ENCODE data around the gene TLL1.

TLL1 gene

DNA sequence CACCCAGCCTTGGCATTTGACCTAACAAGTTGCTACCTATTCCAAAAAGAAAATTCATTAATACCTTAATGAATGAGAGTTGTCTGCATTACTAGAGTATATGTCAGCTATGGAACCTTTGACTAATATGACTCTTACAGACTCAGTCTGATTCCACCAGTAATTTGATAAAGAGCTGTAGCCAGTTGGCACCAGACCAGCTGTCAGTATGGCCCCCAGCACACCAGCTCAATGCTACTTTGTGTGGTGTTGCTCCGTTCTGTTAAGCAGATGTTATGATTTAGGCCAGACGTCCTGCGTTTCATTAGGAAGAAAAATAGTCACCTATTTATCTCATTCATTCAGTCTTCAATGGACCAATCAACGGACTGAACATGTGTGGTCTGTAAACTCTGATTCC is 215.5 kb downstream of the TLL1 start:
- DNase-seq (ENCODE audit: low read depth, low spot score), result no peak
- POLR2A ChIA-PET, result no interaction called here
- CTCF ChIA-PET, result interaction anchor here (1.2 to 3.2 kb wide), 3 partner anchors 15 to 595 kb away, joined by 3 to 16 read pairs (median 16); no protein-coding TSS in a partner anchor
- TF ChIP-seq, protein P1, sequence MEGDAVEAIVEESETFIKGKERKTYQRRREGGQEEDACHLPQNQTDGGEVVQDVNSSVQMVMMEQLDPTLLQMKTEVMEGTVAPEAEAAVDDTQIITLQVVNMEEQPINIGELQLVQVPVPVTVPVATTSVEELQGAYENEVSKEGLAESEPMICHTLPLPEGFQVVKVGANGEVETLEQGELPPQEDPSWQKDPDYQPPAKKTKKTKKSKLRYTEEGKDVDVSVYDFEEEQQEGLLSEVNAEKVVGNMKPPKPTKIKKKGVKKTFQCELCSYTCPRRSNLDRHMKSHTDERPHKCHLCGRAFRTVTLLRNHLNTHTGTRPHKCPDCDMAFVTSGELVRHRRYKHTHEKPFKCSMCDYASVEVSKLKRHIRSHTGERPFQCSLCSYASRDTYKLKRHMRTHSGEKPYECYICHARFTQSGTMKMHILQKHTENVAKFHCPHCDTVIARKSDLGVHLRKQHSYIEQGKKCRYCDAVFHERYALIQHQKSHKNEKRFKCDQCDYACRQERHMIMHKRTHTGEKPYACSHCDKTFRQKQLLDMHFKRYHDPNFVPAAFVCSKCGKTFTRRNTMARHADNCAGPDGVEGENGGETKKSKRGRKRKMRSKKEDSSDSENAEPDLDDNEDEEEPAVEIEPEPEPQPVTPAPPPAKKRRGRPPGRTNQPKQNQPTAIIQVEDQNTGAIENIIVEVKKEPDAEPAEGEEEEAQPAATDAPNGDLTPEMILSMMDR (IDR thresholded peaks at IDR 0.05; ENCODE audit: insufficient read depth, low read length, missing control alignments), result no peak
- no peak overlapping the region for H3K4me3 ChIP-seq (ENCODE audit: low read depth, low read length)

DNA sequence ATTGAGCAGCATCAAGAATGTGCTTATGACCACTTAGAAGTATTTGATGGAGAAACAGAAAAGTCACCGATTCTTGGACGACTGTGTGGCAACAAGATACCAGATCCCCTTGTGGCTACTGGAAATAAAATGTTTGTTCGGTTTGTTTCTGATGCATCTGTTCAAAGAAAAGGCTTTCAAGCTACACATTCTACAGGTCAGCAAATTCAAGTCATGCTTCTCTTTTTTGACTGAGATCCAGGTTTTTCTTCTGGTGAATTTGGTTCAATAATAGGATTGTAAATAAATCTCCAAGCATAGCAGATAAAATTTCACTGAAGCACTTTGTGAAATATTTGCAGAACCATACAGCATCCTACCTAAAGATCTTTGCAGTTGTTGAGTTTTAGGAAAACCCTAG is 218.1 kb downstream of the TLL1 start:
- CTCF ChIA-PET, result interaction anchor here (1.0 to 2.5 kb wide), 8 partner anchors 548 to 960 kb away, joined by 3 to 22 read pairs (median 6); no protein-coding TSS in a partner anchor
- POLR2A ChIA-PET, result no interaction called here
- H3K4me3 ChIP-seq (ENCODE audit: low read depth, low read length), result no peak overlapping the region
- TF ChIP-seq, protein P1 (IDR thresholded peaks at IDR 0.05; ENCODE audit: insufficient read depth, low read length, missing control alignments), result no peak
- DNase-seq (ENCODE audit: low read depth, low spot score), result no peak

DNA sequence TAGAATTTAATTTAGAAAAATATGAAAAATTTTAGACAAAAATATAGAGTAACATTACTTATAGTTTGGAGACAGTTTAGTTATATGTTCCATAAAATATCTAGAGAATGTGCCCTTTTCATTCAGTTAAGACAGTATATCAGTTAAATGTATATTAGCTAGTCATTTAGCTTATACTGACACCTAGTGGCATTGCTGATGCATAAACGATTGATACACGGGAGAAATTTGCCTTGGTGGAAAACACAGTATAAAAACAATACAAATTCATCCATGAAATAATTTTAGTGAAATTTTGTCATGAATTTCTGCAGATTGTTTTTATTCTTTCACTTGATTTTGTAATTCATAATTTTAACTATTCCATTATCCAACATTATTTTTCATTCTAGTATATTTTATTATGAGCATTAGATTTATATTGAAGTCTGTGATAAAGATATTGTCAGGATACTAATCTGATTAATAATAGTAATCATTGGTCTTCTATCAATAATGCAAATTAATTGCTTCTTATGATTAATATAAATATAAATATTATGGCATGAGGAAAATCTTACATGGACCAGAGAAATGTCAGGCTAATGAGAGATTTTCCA is 219.0 kb downstream of the TLL1 start:
- ChIA-PET CTCF (interaction anchor here (0.8 to 2.5 kb wide), 10 partner anchors 14 to 961 kb away, joined by 3 to 22 read pairs (median 4); no protein-coding TSS in a partner anchor), POLR2A (no interaction called here)
- peak; percentile 2 for DNase-seq (ENCODE audit: low read depth, low spot score)
- TF ChIP-seq, protein P1 (IDR thresholded peaks at IDR 0.05; ENCODE audit: insufficient read depth, low read length, missing control alignments), result peak; percentile 59
- H3K4me3 ChIP-seq (ENCODE audit: low read depth, low read length), result no peak overlapping the region

DNA sequence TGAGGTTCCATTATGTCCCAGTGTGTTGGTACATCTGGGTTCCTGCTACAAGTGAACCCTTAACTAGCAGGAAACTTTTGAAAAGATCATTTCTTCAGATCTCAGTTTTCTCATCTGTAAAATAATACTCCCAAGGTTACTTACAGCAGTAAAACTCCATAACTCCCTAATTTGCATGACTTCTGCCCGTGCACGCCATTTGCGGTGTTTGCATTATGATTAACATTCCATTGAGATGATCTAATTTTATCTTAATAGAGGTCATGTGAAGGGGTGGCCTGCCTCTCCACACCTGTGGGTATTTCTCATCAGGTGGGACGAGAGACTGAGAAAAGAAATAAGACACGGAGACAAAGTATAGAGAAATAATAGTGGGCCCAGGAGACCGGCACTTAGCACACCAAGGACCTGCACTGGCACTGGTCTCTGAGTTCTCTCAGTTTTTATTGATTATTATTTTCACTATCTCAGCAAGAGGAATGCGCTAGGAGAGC is 219.8 kb downstream of the TLL1 start:
- ChIA-PET CTCF (interaction anchor here (1.7 to 2.3 kb wide), 3 partner anchors 550 to 603 kb away, joined by 6 to 22 read pairs (median 11); no protein-coding TSS in a partner anchor), POLR2A (no interaction called here)
- no peak for DNase-seq (ENCODE audit: low read depth, low spot score)
- H3K4me3 ChIP-seq (ENCODE audit: low read depth, low read length), result no peak overlapping the region
- TF ChIP-seq, protein P1 (IDR thresholded peaks at IDR 0.05; ENCODE audit: insufficient read depth, low read length, missing control alignments), result no peak

GRCh38 chr4:166104623-166105022 is 231.6 kb downstream of the TLL1 start:
- ChIA-PET POLR2A (no interaction called here), CTCF (no interaction called here)
- H3K4me3 ChIP-seq (ENCODE audit: low read depth, low read length), result no peak overlapping the region
- no peak for DNase-seq (ENCODE audit: low read depth, low spot score)
- TF ChIP-seq, protein P1 (IDR thresholded peaks at IDR 0.05; ENCODE audit: insufficient read depth, low read length, missing control alignments), result no peak

GRCh38 chr4:166121897-166122296 is 248.9 kb downstream of the TLL1 start:
- CTCF ChIA-PET, result no interaction called here
- H3K4me3 ChIP-seq (ENCODE audit: low read depth, low read length), result no peak overlapping the region
- TF ChIP-seq, protein P1 (IDR thresholded peaks at IDR 0.05; ENCODE audit: insufficient read depth, low read length, missing control alignments), result no peak
- POLR2A ChIA-PET, result no interaction called here
- no peak for DNase-seq (ENCODE audit: low read depth, low spot score)
